ACHN (cell line): Measurements from ENCODE around the gene PRSS1.
"Not testable (repeated sequence)": the region's sequence is repeated elsewhere in the genome, so short reads cannot be mapped to it uniquely, and the experiment has no call there.

Experiments
- DNase-seq: peaks from one replicate; pipeline ENCODE4 v3.0.0-alpha.2; 2015
- in situ Hi-C: cut with HindIII; loops from 2 replicates; pipeline ENCODE4 v1.10.0; 2017; ENCODE audit warnings: low sequenced_read_pairs, low pct_ligation_motif_present, low pct_unique_long_range_greater_than_20kb

Gene PRSS1

DNA sequence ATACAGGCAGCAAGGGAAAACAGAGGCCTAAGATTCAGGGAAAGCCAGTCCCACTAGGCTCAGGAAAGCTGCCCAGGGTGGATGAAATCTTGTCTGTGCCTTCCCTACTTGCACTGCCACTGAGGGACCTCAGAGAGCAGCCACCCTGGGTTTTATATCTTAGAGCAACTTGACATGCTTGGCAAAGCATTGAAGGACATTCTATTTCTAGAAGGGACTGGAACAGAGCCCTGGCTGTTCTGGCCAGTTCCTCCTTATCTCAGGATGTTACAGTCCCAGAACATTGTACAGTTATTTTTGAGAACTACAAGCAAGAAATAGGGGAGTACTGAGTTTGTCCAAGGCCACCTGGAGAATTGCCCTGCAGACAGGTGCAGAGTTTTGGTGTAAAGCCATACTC is 7.3 kb upstream of the PRSS1 start:
- in situ Hi-C loops, result not testable (repeated sequence)

DNA sequence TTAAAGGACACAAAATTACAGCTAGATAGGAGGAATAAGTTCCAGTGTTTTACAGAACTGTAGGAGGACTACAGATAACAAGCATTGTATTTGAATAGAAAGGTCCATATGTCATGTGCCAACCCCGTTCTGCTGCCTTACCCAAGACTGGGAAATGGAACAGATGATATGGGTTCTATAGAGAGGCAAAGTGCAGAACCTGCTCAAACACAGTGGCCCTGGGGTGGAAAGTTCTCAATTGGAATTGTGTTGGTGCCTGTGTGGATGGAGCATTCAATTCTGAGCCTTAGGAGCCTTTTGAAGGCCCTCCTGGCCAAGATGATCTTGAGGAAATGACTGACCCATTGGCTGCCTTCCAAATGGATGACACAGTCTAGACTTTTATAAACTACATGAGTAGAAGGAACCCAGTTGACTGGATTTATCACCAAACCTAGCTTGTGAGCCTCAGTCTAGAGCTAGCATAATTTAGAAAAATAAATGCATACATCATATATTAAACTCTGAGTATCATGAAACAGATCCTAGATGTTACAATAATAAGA is 4.1 kb upstream of the PRSS1 start:
- no peak for DNase-seq
- in situ Hi-C loops, result no loop called here

More for the DNA sequence above, 7.3 kb upstream of the PRSS1 start:
- not testable (repeated sequence) for DNase-seq

DNA sequence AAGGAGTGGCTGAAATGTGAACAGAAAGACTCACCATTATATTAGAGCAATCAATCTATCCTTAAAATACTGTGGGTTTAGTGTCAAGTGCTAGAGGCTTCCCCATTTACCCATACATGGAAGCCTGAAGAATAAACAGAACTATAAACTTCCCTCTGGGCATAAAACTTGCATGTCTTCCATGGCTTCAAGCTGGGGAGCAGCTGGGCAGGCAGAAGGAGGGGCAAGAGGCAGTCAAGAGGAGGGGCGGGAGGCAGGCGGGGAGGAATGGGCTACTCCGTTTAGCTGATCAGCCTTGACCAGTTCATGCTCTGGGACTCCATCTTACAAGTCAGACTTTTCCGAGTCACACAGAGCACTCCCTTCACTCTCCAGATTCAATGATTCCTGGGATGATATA is 3.5 kb upstream of the PRSS1 start:
- DNase-seq, result no peak
- in situ Hi-C loops, result no loop called here

DNA sequence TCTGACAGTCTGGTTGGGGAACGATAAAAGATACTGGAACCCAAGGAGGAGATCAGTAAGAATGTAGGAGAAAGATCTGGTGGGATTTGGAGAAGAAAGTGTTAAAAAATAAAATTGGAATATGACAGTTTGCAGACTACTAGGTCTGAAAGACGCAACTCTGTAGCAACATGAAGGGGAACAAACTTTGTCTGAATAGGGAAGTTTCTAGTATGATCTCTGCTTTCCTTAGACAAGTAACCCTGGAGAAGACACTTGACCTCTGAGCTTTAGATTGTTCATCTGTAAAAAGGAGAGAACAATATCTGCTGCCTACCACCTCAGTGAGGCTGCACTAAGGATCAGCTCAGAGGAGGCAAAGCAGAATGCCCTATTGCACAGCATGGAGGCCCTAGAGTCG is 3.0 kb upstream of the PRSS1 start:
- DNase-seq, result no peak
- in situ Hi-C loops, result no loop called here

DNA sequence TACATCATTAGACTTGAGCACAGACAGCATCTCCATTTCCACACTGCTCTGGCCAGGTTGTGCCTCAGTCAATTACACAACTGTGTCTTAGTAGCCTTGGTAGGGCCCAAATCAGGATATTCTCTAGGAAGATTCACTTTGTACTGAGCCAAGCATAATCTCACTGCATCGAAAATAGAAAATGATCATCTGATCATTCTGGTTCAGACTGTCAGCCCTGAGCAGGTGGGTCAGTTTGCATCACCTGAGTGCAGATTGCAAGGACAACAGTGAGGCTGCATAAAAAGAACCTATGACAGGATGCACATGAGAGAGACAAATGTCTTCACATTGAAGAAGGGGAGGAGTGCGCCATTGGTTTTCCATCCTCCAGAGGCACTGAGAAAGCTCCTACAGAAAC is 862 bp upstream of the PRSS1 start:
- DNase-seq, in situ Hi-C loops: not testable (repeated sequence)

DNA sequence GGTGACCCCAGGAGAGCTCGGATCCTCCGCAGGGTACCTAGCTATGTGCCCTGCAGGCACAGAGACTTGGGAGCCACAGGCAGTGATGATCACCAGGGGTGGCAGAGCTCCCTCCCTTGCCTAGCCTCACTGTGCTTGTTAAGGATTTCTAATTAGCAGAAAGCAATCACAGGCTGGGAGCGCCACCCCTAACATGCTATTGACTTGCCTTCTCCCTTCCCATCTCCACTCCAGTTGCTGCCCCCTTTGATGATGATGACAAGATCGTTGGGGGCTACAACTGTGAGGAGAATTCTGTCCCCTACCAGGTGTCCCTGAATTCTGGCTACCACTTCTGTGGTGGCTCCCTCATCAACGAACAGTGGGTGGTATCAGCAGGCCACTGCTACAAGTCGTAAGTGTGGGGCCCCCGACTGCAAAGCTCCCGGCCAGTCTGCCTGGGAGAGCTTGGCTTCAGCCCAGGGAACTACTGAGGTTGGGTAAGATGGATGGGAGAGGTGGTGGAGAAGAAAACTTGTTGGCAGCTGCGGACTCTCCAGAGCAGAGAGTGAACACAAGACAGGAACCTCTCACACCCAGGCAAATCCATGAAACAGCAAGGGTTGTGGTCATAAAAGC is 1.2 kb downstream of the PRSS1 start:
- DNase-seq, result no peak
- in situ Hi-C loops, result no loop called here

DNA sequence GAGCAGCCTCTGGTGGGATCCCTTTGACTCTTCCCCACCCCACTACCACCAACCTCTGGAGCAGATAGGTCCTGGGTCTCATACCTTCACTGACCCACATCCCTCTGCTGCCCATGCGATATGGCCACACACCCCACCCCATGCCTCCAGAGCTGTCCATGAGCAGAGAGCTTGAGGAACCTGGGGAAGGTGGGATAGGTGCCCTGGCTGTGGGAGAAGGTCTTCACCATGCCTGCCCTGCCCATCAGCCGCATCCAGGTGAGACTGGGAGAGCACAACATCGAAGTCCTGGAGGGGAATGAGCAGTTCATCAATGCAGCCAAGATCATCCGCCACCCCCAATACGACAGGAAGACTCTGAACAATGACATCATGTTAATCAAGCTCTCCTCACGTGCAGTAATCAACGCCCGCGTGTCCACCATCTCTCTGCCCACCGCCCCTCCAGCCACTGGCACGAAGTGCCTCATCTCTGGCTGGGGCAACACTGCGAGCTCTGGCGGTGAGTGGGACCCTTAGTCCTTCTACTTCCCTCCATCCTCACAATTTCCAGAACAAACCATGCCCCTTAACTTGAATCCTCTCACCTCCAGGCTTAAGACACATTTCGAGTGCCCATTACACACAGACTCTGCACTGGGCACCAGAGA is 2.4 kb downstream of the PRSS1 start:
- in situ Hi-C loops, DNase-seq: not testable (repeated sequence)

DNA sequence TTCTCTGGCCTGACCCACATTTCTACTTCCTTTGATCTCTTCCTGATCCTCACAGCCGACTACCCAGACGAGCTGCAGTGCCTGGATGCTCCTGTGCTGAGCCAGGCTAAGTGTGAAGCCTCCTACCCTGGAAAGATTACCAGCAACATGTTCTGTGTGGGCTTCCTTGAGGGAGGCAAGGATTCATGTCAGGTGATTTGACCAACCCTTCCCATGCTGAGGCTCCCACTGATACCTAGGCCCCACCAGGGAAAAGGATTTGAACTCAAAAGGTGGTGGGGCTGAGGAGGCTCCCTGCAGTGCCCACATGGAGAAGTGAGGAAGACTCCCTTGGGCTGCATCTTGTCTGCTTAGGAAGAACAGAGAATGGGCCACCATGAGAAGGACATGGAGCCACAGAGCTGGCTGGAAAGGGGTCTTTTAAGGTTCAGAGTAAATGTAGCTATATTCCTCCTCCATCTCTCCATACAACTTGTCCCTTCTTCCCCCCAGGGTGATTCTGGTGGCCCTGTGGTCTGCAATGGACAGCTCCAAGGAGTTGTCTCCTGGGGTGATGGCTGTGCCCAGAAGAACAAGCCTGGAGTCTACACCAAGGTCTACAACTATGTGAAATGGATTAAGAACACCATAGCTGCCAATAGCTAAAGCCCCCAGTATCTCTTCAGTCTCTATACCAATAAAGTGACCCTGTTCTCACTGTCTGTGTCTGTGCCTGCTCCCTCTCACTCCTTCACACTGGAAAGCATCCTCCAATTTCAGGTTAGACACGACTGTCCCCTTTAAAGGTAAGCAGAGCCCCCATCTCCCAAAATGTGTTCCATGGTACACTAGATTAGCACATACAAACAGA is 3.3 kb downstream of the PRSS1 start:
- DNase-seq, result no peak
- in situ Hi-C loops, result no loop called here

DNA sequence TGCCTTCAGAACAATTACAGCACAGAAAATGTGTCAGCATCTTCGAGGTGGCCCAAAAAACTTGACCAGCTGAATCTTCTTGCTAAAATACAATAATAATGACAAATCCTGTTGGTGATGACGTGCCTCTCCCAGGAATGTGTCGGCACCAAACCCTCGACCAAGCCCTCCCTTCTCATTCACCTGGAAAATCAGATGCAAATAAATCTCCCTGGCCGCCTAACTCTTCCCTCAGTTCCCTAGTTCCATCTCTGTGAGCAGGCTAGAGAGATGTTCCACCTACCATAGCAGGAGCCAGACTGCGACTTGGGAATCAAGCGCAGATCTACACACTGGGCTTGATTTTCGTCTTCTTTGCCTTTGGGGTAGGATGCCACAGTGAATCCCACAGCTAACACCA is 4.1 kb downstream of the PRSS1 start:
- no peak for DNase-seq
- in situ Hi-C loops, result no loop called here

DNA sequence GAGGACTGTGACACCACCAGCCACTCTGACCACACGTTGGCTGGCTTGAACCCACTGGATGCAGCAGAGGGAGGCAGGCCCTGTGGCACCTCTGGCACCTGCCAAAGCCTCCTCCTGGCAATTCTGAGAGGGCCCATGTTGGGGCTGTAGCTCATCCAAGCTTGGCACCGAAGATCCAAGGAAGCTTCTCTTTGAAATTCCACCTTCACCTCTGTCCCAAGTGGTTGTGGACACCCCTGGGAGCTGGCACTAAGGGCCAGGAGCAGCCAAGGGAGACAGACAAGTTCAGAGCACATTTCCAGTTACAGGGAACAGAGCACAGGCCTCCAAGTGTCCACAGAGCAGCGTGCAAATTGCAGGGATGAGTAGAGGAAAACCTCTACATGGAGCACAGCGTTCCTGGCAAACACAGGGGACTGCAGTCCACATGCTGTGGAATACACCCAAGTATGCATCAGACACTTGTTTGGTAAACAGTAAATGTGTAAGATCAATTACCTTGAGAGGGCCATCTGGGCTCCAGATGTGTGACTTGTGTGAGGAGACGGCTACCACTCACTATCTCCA is 4.7 kb downstream of the PRSS1 start:
- in situ Hi-C loops, DNase-seq: not testable (repeated sequence)

DNA sequence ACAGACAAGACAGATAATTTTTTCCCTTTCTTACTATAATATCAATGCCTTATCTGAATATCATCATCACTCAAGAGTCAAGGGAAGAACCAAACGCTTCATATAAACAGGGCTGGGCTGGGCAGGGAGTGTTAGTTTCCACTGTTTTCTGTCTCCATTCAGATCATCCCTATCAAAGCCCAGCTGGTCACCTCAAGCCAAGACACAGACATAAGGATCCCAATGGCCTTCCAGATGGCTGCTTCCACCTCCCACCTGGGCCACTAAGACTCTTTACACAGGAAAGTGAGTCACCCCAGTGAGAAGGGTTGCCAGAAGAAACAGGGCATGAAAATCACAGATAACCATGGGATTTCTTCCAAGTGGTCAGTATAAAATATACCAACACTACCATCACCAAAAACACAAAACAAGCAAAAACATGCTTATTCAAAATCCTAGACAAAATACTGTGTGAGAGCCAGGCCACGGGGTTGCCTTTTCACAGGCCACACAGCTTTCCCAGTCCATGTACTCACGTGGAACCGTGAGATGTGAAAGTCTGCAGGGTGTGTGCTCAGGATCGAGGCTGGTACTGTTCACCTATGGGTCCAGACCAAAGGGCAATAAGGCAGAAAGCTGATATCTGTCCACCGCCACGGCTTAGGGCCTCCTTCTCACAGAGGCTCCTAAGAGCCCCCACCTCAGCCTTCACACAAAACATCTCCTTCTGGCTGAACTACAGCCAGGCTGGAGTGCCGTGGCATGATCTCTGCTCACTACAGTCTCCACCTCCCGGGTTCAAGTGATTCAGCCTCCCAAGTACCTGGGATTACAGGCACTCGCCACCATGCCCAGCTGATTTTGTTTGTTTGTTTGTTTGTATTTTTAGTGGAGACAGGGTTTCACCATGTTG is 5.7 kb downstream of the PRSS1 start:
- no peak for DNase-seq

DNA sequence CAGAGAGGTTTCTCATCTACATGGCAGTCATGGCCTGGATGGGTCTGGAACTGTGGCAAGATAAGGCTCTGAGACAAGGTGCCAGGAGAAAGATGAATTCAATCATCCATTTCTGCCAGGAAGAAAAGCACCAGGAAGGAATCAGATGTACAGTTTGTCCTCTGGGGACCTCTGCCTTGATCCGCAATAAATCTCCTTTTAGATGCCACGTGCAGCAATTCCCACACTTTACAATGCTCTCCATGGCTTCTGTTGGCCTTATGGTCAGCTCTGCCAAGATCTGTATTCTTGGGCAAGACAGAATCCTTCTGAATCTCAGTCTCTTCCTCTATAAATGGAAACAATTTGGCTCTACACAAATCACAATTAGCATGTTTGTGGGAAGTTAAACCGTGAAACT is 9.0 kb downstream of the PRSS1 start:
- DNase-seq, in situ Hi-C loops: not testable (repeated sequence)

More for the DNA sequence above, 5.7 kb downstream of the PRSS1 start:
- in situ Hi-C loops, result no loop called here

DNA sequence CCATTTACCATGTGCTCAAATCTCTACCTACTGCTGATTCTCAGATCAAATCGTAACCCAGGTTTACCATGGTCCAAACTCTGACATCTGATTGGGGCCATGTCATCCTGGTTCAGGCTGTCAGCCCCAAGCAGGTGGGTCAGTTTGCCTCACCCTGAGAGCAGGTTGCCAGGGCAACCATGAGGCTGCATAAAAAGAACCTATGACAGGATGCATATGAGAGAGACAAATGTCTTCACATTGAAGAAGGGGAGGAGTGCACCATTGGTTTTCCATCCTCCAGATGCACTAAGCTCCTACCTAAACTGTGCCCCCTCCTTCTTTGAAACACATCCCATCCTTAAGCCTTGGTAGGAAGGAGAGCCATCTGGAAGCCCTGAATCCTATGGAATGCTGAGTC is 10.2 kb downstream of the PRSS1 start:
- in situ Hi-C loops, result no loop called here
- no peak for DNase-seq

DNA sequence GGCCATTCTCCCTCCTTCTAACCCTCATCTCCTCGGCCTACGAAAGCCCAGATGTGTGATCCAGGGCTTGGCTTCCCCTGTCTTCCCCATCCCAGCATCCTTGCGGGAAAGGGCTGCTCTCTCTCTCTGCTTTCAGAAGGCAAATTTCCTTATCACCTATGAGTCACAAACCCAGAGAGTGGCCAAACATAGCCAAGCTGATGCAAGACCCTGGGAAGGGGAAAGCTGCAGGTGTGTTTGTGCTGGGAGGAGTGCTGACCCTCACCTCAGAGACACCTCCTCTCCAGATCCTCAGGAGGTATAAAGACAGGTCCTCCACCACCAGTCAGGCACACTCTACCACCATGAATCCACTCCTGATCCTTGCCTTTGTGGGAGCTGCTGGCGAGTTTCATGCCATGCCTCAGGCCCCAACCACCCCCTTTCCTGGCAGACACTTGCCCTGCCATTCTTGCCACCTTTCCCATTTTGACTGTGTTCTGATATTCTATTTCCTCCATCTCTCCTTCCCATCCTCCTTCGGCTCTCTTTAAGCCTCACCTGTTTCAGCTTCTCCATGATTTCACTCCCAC is 10.9 kb downstream of the PRSS1 start:
- in situ Hi-C loops, result no loop called here
- no peak for DNase-seq

DNA sequence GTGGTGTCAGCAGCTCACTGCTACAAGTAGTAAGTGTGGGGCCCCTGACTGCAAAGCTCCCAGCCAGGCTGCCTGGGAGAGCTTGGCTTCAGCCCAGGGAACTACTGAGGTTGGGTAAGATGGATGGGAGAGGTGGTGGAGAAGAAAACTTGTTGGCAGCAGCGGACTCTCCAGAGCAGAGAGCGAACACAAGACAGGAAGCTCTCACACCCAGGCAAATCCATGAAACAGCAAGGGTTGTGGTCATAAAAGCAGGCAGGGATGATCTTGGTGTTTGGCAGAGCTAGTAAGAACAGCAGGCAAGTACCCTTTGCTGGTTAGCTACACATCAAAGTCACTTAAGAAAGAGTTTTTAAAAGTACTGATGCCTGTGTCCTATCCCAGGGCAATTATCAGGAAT is 12.3 kb downstream of the PRSS1 start:
- in situ Hi-C loops, DNase-seq: not testable (repeated sequence)

DNA sequence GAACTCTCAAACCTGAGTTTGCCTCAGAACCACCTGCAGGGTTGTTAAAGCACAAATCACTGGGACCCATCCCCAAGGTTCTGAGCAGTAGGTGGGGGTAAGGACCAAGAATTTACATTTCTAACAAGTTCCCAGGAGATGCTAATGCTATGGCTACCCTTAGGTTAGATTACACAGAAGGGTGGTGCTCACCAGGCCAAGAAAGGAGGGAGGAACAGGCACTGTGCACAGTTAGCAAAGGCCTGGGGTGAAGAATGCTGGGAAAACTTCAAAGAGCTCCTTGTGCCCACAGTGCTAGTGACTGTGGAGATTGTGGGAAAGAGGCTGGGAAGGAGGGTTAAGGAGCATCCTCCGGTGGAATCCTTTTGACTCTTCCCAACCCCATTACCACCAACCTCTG is 12.8 kb downstream of the PRSS1 start:
- in situ Hi-C loops, result no loop called here

DNA sequence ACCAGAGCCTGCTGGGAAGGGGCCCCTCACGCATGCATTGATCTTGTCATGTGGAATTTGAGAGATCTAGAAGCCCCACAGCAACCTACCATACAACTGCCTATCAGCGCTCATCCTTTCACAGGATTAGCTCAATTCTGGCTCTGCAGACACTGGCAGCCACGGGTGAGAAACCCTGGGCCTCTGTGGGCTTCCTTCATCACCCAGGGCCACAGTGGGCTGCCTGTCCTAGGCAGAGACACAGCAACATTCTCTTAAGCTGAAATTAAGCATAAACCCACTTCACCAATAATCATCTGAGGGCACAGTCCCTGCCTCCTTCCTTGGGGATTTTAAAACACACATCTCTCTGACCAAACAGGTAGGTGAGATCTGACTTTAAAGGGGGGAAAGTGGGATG is 18.2 kb downstream of the PRSS1 start:
- in situ Hi-C loops, result no loop called here

More for the DNA sequence above, 12.8 kb downstream of the PRSS1 start:
- no peak for DNase-seq

DNA sequence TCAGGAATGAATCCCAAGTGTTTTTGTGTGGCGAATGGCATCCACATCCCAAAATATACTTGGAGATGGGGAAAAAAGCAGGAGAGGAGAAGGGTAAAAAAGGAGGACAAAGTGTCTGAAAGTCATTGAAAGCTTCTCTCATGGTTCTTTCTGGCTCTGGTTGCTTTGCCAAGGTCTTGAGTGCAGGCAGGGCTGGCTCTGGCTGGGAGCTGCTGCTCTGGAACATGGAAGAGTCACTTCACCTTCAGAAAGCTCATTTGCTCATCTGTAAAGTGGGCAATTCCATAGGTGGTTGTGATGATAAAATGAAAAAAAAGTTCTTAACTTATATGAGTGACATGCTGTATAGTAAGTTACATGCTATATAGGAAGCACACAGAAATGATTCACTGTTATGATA is 18.6 kb downstream of the PRSS1 start:
- in situ Hi-C loops, result no loop called here

More for the DNA sequence above, 18.2 kb downstream of the PRSS1 start:
- no peak for DNase-seq

More for the DNA sequence above, 18.6 kb downstream of the PRSS1 start:
- no peak for DNase-seq
